Activated CD4-positive, alpha-beta T cell treated with anti-CD3 and anti-CD28 coated beads, Interleukin-2, Interleukin-4, amounts not matched to agents 100 ng/mL and 50 ng/mL, durations not matched to agents 16 hours and 8 hours (primary cell): ENCODE measurements around the gene TMX2.

Source experiments
- DNase-seq: peaks from one replicate; pipeline ENCODE4 v3.0.0-alpha.2; 2020; ENCODE audit warnings: low spot score

Gene TMX2

GRCh38 chr11:57764972-57765371 is 52.6 kb downstream of the TMX2 start:
- DNase-seq: no peak

GRCh38 chr11:57770793-57771192 is 58.4 kb downstream of the TMX2 start:
- no peak for DNase-seq

GRCh38 chr11:57771365-57771764 is 59.0 kb downstream of the TMX2 start:
- no peak for DNase-seq

GRCh38 chr11:57772562-57772961 is 60.2 kb downstream of the TMX2 start:
- no peak for DNase-seq

- DNase-seq: no peak
Observed at GRCh38 chr11:57773026-57773598, 60.7 kb downstream of the TMX2 start.

- DNase-seq: no peak
Observed at GRCh38 chr11:57775491-57775890, 63.1 kb downstream of the TMX2 start.

GRCh38 chr11:57776031-57776521 is 63.7 kb downstream of the TMX2 start:
- no peak for DNase-seq

GRCh38 chr11:57776577-57777210 is 64.3 kb downstream of the TMX2 start:
- DNase-seq: no peak

- no peak for DNase-seq
Observed at GRCh38 chr11:57777969-57778317, 65.5 kb downstream of the TMX2 start.

GRCh38 chr11:57778318-57779037 is 66.1 kb downstream of the TMX2 start:
- DNase-seq: no peak

GRCh38 chr11:57779276-57779675 is 66.9 kb downstream of the TMX2 start:
- no peak for DNase-seq

- DNase-seq: no peak
Observed at GRCh38 chr11:57781529-57781943, 69.1 kb downstream of the TMX2 start.

- no peak for DNase-seq
Observed at GRCh38 chr11:57785072-57785471, 72.7 kb downstream of the TMX2 start.

- DNase-seq: no peak
Observed at GRCh38 chr11:57786436-57786835, 74.0 kb downstream of the TMX2 start.

GRCh38 chr11:57787006-57787604 is 74.7 kb downstream of the TMX2 start:
- DNase-seq: no peak

GRCh38 chr11:57787920-57788702 is 75.7 kb downstream of the TMX2 start:
- no peak for DNase-seq

GRCh38 chr11:57788703-57789088 is 76.3 kb downstream of the TMX2 start:
- DNase-seq: no peak
